Mucosa of descending colon (tissue), 3 donors: ENCODE measurements around the gene CDH8. TPM values are rescaled to one million over a fixed set of nuclear protein-coding genes. Genes with fewer than 3 reads are reported as not detected.
A peak's percentile ranks its signal among the peaks of the same experiment; 100 is the strongest.
"Not testable (repeated sequence)": the region's sequence is repeated elsewhere in the genome, so short reads cannot be mapped to it uniquely, and the experiment has no call there.

Experiments
- ATAC-seq: fragments of 200-7000 bp; cut with Tn5 transposase; one replicate; pipeline ENCODE4 v1.9.1; 2020; ENCODE audit warnings: mild to moderate bottlenecking, moderate library complexity
- DNase-seq, 3 donors: peaks; one replicate each; pipeline ENCODE4 v3.0.0-alpha.2; 2020
- H3K36me3 ChIP-seq: fragments of 200-600 bp; one replicate; pipeline ENCODE4 v1.8.0; 2021; ENCODE audit warnings: low read depth, mild to moderate bottlenecking
- H3K4me1 ChIP-seq: fragments of 200-600 bp; one replicate; pipeline ENCODE4 v1.8.0; 2021; ENCODE audit warnings: low read depth, mild to moderate bottlenecking
- H3K4me3 ChIP-seq: fragments of 200-600 bp; one replicate; pipeline ENCODE4 v1.8.0; 2021; ENCODE audit warnings: mild to moderate bottlenecking
- H3K9me3 ChIP-seq: fragments of 200-600 bp; one replicate; pipeline ENCODE4 v1.8.0; 2021; ENCODE audit warnings: mild to moderate bottlenecking
- intact Hi-C, 2 donors: fragments of 100-400 bp; cut with DNase I in 1 of 2; cut with micrococcal nuclease in 1 of 2; formaldehyde crosslinking; loops; one replicate each; pipeline versions ENCODE4 v1.11.0 to v1.11.1; 2022; cut with DNase I, micrococcal nuclease
- total RNA-seq, 3 donors: library from RNA; stranded (reverse); fragmentation: NEBNext Ultra II Directional in 2 of 3; extraction: Animal tissue kit (Norgen Biotek cat#: 25700) in 2 of 3; gene quantifications; one replicate each; pipeline versions ENCODE4 v1.2.1 to v1.2.4, GENCODE V29; 2021 to 2023
- TF ChIP-seq, protein P1 (sequence below): fragments of 200-600 bp; IDR thresholded peaks from one replicate; pipeline ENCODE4 v1.8.0; 2022; ENCODE audit warnings: antibody characterized with exemption, mild to moderate bottlenecking
- donor health status: DM: no; HTN: no; CAD: no; lungs with moderate emphysema.
- donor health status: DM: no; HTN: no; CAD: no.
- donor health status: DM: no; HTN: yes; CAD: no.

Gene CDH8
- total RNA-seq, 3 donors from 2014 or later: 0.16 to 1.2 TPM; not detected in 1

- TF ChIP-seq, protein P1, sequence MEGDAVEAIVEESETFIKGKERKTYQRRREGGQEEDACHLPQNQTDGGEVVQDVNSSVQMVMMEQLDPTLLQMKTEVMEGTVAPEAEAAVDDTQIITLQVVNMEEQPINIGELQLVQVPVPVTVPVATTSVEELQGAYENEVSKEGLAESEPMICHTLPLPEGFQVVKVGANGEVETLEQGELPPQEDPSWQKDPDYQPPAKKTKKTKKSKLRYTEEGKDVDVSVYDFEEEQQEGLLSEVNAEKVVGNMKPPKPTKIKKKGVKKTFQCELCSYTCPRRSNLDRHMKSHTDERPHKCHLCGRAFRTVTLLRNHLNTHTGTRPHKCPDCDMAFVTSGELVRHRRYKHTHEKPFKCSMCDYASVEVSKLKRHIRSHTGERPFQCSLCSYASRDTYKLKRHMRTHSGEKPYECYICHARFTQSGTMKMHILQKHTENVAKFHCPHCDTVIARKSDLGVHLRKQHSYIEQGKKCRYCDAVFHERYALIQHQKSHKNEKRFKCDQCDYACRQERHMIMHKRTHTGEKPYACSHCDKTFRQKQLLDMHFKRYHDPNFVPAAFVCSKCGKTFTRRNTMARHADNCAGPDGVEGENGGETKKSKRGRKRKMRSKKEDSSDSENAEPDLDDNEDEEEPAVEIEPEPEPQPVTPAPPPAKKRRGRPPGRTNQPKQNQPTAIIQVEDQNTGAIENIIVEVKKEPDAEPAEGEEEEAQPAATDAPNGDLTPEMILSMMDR: no peak
- no peaks in the 10 kb centered on the region for H3K4me1 ChIP-seq
- intact Hi-C loops: no loop called here
- H3K36me3 ChIP-seq: no peaks in the 10 kb centered on the region
- no peak for DNase-seq
- no peaks in the 10 kb centered on the region for H3K9me3 ChIP-seq
- no peak overlapping the region for H3K4me3 ChIP-seq
- ATAC-seq: no peak
These were observed 218.5 kb downstream of the CDH8 start for GRCh38 chr16:61817583-61818278.

- Histone ChIP-seq H3K4me3 (no peak overlapping the region), H3K9me3 (no peaks in the 10 kb centered on the region), H3K36me3 (no peaks in the 10 kb centered on the region), H3K4me1 (no peaks in the 10 kb centered on the region)
- TF ChIP-seq, protein P1: no peak
- no peak for DNase-seq
- intact Hi-C loops: no loop called here
- no peak for ATAC-seq
These were observed 221.4 kb downstream of the CDH8 start for GRCh38 chr16:61814726-61815347.

DNA sequence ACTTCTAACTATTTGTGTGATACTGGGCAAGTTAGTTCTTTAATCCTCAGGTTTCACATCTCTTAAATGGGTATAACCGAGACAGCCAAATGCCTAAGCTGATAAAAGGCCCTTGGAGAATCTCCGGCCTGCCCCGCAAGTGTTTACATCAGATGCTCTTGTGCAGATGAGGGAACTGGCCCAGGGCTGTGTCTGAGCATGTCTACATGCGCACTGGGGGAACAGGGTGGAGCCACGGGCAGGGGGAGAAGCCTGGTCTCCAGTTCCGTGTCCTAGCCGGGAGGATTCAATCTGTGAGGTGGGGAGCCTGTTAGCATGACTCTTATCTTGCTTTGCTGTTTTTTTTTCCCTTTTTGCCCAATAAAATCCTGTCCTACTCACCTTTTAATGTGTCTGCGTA is 222.9 kb downstream of the CDH8 start:
- Histone ChIP-seq H3K9me3 (peaks cover 2% of the 10 kb centered on the region), H3K4me3 (no peak overlapping the region), H3K36me3 (no peaks in the 10 kb centered on the region), H3K4me1 (no peaks in the 10 kb centered on the region)
- intact Hi-C loops: no loop called here
- ATAC-seq: no peak
- DNase-seq: peak in 1 of 3 donors; percentile 13
- TF ChIP-seq, protein P1: no peak

DNA sequence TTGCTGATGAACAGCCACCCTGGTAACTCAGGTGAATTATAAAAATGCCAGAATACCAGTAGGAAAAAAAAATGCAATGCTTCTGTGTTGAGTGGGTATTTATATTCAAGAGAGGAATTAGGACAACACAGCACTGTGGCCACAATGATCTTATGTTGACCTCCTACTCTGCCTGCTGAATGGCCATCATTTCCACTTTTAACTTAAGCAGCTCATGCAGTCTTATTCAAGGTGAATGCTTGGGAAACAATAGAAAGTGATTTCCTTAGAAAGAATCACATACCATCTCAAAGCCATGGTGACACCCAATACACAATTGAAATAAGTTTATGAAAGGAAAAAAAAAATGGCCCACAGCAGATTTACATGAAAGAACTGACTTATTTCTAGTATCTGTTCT is 224.0 kb downstream of the CDH8 start:
- intact Hi-C loops: no loop called here
- Histone ChIP-seq H3K9me3 (peaks cover 2% of the 10 kb centered on the region), H3K4me1 (no peaks in the 10 kb centered on the region), H3K4me3 (no peak overlapping the region), H3K36me3 (no peaks in the 10 kb centered on the region)
- ATAC-seq (no peak), DNase-seq (no peak)
- TF ChIP-seq, protein P1: no peak

DNA sequence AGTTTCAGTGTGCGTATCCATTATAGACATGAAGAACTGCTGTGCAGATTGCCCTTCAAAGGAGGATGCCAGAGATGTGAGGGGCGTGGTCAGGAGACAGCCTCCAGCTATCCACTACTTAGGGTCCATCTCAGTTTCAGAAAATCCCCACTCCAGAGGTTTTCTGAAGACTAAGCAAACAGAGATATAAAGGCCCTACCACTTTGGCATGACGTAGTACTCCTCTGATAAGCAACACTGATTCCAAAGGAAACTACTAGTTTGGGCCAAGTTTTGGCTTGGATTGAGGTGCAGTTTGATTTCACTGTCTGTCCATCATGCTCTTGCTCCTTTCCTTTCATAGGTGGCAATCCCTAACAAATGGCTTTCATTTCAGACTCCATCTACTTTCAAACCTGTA is 228.7 kb downstream of the CDH8 start:
- DNase-seq (no peak), ATAC-seq (no peak)
- Histone ChIP-seq H3K9me3 (peaks cover 2% of the 10 kb centered on the region), H3K4me1 (no peaks in the 10 kb centered on the region), H3K4me3 (no peak overlapping the region), H3K36me3 (no peaks in the 10 kb centered on the region)
- TF ChIP-seq, protein P1: no peak
- intact Hi-C loops: no loop called here

GRCh38 chr16:61801217-61801616 is 235.0 kb downstream of the CDH8 start:
- intact Hi-C loops, H3K36me3 ChIP-seq: not testable (repeated sequence)

More at GRCh38 chr16:61801217-61801616, 235.0 kb downstream of the CDH8 start:
- H3K4me1 ChIP-seq, DNase-seq, H3K4me3 ChIP-seq, H3K9me3 ChIP-seq, ATAC-seq: not testable (repeated sequence)
